GM18868 (cell line): Measurements from ENCODE around the gene DGKH.
"Not testable (repeated sequence)": the region's sequence is repeated elsewhere in the genome, so short reads cannot be mapped to it uniquely, and the experiment has no call there.

Experiments
- ATAC-seq: cut with Tn5 transposase; IDR thresholded peaks from one replicate; pipeline ENCODE4 v1.9.1; 2021; ENCODE audit warnings: mild to moderate bottlenecking, moderate library complexity; ENCODE audit not compliant: unreplicated experiment

DGKH gene

DNA sequence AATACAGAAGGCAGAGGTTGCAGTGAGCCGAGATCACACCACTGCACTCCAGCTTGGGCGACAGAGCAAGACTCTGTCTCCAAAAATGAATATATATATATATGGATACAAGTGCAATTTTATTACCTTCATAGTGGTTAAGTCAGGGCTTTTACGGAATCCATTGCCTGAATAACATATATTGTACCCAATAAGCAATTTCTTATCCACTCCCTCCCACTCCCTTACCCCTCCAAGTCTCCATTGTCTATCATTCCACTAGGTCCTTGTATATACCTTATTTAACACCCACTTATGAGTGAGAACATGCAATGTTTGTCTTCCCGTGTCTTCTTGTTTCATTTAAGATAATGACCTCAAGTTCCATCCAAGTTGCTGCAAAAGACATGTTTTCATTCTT, 175.2 kb downstream of the DGKH start:
- ATAC-seq: no peak

DNA sequence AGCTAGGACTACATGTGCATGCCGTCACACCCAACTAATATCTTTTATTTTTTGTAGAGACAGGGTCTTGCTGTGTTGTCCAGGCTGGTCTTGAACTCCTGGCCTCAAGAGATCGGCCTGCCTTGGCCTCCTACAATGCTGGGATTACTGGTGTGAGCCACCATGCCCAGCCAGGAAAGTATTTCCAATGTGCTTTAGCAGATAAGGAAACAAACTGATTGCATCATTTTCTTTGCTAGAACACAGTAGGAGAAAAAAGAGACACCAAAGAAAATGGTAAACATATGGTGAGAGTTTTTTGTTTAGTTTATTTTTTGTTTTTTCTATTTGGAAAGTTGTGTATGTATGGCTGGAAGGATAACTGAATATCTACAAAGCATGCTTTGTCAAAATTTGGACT, 176.6 kb downstream of the DGKH start:
- ATAC-seq: no peak

- not testable (repeated sequence) for ATAC-seq
These were observed 178.3 kb downstream of the DGKH start for GRCh38 chr13:42226759-42227158.

DNA sequence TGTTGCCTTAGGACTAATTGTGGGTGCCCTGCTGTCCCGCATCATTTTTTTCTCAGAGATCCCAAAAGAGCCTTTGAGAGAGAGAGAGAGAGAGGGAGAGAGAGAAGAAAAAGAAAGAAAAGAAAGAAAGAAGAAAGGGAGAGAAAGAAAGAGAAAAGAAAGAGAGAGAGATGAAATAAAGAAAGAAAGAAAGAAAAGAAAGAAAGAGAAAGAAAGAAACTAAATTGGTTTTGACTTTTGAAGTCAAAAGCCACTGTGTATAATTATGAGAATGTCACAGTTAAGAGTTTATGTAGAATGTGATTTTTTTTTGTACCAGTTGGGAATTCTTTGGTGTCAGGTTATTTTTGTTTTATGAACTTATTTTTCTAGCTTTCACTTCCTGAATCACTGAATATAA, 180.1 kb downstream of the DGKH start:
- no peak for ATAC-seq

- no peak for ATAC-seq
These were observed 180.8 kb downstream of the DGKH start for GRCh38 chr13:42229287-42229686.

- no peak for ATAC-seq
These were observed 184.2 kb downstream of the DGKH start for GRCh38 chr13:42232671-42233070.

GRCh38 chr13:42233726-42234125, 185.3 kb downstream of the DGKH start:
- no peak for ATAC-seq

DNA sequence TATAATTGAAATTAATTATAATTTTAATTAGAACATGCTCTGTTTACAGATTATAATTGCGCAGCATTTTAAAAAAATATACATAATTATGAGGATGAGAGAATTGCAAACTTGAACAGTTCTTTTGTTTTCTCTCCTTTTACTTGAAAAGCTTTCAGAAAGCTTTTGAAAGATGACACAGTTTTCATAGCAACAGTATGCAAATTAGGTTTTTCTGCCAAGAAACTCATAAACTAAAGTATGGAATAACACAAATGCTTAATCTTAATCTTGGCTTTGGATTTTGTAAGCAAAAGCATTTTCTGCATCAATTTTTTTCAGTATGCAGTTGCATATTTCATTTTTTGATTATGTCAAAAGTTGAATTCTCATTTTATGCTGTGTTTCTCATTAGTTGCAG, 190.7 kb downstream of the DGKH start:
- ATAC-seq: no peak

DNA sequence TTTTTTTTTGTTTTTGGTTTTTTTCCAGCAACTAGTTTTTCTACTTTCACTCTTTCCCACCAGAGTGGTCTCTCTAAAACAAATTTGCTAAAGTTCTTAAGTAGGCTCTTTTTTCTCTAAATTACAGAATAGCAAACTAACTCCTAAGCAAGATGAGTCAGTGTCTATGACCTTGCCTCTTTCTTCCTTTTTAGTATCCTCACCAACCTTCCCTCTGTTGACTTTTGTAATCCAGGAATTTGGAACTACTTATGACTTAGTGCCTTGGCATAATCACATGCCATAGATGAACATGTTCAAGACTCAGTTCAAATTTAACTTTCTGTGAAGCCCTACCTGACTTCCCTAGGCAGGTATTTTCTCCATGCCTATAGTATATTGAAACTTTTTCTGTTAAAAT, 191.2 kb downstream of the DGKH start:
- ATAC-seq: no peak

DNA sequence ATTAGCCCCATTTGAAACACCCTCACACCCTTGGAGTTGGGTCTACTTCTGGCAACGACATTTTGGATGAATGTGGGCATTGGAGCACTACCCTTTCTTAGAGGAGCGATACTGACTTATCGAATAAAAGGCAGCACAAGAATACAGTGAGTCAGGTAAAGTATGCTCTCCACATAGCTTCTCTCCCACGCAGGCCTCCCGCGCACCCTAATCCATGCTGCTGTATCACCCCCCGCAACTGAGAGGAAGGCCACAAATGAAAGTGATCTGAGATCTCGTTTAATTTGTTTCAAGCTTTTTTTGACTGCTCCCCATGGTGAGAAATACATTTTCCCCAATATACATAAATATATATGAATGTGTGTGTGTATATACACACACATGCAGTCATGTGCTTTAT, 198.1 kb downstream of the DGKH start:
- no peak for ATAC-seq

- no peak for ATAC-seq
These were observed 199.4 kb downstream of the DGKH start for GRCh38 chr13:42247883-42248282.

- ATAC-seq: no peak
These were observed 207.4 kb downstream of the DGKH start for GRCh38 chr13:42255886-42256285.

GRCh38 chr13:42258747-42259146, 210.3 kb downstream of the DGKH start:
- no peak for ATAC-seq

DNA sequence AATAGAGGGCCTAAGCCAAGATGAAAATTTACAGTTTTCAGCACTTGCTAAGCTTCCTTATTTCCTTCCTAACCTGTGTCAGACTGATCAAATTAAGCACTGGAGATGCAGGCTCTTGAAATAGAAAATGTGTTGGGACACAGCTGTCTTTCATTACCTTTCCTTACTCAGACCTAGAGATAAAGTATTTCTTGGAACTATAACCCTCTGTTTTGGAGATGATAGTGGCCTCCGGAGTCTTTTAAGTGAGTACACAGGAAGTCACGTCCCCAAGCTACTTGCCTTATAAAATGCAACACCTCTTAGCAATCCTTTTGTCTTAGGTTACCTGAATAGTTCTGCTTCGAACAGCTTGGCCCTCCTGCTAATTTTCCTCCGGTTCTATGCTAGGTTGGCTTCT, 211.1 kb downstream of the DGKH start:
- ATAC-seq: no peak

GRCh38 chr13:42260903-42261654, 212.6 kb downstream of the DGKH start:
- ATAC-seq: no peak

- ATAC-seq: no peak
These were observed 218.0 kb downstream of the DGKH start for GRCh38 chr13:42266473-42266872.

DNA sequence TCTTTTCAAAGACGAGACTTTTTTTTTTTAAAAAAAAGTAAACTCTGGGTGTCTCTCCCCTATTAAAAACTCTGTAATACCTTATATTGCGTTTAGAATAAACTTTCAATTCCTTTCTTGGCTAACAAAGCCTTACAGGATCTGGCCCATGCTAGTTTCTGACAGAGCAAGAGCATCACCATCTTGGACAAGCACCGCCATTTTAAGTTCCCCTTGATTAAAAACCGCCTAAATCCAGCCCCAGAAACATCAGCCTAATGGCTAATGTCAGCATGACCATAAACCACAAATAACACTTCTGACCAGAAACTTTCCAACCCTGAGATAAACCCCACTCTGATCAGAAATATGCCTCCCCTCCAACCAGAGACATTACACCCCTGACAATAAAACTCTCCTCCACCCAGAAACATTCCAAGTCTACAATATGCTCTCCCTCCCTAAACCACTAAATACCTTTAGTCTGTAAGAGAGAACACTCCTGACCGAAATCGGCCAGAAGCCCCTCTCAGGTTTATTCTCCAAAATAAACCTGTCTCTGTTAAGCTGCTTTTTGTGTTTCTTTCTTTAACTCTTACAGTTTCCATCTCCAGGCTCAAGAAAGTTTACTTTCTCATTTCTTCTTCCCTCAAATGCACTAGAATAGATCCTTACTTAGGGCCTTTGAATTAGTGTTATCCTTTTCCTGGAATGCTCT, 221.9 kb downstream of the DGKH start:
- no peak for ATAC-seq

GRCh38 chr13:42270857-42271215, 222.4 kb downstream of the DGKH start:
- no peak for ATAC-seq

DNA sequence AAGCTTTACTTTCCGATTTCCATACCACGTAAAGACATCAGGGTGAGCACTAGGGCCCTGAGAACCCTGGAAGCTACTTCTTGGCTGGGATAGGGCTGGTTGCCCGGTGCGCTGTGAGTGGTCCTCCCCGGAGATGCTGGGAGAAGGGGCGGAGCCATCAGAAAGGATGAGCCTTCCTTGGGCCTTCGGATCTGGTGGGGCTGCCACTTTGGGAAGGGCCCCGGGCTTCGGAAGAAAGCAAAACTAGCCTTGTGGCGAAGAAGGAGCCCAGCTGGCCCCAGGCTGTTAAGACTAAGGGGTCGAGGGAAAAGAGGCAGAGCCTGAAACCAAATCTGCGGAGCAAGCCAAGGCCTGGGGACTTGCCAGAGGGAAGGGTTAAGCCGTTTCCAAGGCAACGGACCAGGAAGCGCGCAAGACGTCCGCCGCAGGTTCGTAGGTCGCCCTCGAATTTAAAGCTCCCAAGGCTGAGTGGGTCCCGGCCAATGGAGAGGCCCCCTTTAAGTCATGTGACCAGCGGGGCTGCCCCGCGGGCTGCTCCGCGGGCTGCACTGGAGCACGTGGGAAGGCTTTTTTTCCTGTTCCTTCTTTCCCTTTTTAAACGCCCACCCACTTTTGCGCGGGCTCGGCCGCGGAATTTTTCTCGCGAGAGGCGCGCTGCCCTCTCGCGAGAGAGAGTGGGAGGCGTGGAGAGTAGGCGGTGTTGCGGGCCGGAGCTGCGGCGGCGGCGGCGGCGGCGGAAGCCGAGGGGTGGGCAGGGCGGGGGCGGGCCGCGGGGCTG, 223.1 kb downstream of the DGKH start:
- peak; percentile 83 for ATAC-seq

GRCh38 chr13:42272115-42272803, 223.8 kb downstream of the DGKH start, which contains the start of gene AKAP11:
TSS of gene AKAP11 (plus strand) at chr13:42272152. CDS start at chr13:42286349, 14,197 bp downstream.
- peak; percentile 16 for ATAC-seq

GRCh38 chr13:42272804-42273175, 224.3 kb downstream of the DGKH start:
- no peak for ATAC-seq
